NOMO-1 treated with dmso at 0.1 percent for 144 hours (cell line): ENCODE results near the gene RGL4.
"Not testable (repeated sequence)": the region's sequence is repeated elsewhere in the genome, so short reads cannot be mapped to it uniquely, and the experiment has no call there.

Experiments
- DNase-seq: peaks from one replicate; lab custom pipeline; 2025; ENCODE audit not compliant: unreplicated experiment; lab: John Stamatoyannopoulos, UW

The RGL4 gene

DNA sequence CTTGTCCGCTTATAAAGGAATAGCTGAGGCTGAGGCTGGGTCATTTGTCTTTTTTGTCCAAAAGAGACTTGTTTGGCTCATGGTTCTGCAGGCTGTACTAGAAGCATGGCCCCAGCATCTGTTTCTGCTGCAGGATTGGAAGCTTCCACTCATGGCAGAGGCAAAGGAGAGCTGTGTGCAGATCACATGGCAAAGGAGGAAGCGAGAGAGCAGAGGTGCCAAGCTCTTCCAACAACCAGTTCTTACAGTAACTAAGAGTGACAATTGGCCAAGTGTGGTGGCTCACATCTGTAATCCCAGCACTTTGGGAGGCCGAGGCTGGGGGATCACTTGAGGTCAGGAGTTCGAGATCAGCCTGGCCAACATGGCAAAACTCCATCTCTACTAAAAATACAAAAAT is 37.3 kb downstream of the RGL4 start:
- not testable (repeated sequence) for DNase-seq

DNA sequence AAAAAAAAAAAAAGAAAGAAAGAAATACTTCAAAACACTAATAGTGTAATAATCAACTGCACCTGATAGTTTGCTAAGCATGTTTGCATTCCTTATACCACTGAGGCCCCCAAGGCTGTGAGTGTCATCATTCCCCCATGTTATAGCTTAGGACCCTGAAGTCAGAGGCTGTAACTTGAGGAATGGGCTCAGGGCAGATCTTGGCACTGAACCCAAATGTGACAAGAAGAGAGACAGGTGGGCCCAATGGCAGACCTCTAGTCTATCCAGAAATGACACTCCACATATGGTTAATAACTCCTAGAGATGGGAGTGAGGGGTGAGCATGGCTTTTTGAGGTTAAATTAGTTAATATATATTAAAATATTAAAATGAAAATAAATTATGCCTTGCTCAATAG is 46.9 kb downstream of the RGL4 start:
- DNase-seq: no peak

DNA sequence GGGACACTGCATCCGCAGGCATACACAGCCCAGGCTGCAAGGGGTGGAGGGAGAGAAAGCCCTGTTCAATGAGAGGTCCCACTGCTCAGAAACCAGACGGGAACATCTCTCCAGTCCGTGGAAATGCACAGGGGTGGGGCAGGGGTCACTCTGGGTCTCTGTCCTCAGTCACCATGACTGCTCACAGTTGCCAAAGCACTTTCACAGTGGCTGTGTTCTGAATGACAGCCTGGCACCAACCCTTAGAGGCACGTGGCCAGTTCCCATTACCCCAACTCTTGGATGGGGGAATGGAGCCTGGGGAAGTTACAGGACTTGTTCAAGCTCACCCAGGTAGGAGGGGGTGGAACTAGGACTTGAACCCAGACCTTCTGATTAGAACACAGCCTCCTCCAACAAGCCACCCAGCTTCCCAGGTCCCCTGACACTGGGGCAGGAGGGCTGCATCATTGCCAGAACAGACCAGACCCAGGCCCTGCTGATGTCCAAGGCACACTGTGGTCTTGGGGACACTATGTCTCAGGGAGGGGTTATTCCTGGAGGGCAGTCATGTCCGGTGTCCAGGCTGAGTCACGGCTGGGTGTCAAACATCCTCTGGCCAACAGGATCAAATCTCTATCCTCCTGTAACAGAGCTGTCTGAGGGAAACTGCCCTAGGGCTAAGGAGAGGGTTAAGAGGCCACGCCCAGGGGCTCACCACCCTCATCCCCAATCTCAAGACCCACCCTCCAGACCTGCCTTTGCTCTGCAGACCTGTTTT is 51.9 kb downstream of the RGL4 start:
- DNase-seq: no peak

DNA sequence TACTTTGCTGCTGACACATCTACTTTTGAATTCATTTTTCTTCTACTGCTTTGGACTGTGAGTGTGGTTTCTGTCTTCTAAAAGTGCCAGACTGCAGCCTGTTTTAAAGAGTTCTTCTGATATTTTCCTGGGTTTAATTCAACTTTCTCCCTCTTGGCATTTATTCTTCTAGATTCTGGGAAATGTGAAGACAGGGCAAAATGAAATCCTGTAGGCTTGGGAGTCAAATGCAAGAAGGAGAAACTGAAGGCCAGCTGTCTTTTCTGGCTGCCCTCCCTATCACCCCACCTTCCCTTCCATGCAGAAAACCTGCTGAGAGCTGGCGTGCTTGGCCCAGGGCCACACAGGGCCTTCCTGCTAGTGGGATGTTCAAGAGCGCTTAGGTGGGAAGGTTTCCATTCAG is 52.5 kb downstream of the RGL4 start:
- no peak for DNase-seq

DNA sequence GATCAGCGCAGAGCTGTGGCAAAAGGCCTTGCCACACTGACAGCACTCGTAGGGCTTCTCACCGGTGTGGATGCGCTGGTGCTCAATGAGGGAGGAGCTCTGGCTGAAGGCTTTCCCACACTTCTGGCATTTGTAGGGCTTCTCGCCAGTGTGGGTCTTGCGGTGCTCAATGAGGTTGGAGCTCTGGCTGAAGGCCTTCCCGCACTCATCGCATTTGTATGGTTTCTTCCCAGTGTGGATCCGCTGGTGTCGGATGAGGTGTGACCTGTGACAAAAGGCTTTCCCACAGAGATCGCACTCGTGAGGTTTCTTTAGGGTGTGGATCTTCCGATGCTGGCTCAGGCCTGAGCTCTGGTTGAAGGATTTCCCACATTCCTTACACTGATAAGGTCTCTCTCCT is 53.2 kb downstream of the RGL4 start:
- no peak for DNase-seq

DNA sequence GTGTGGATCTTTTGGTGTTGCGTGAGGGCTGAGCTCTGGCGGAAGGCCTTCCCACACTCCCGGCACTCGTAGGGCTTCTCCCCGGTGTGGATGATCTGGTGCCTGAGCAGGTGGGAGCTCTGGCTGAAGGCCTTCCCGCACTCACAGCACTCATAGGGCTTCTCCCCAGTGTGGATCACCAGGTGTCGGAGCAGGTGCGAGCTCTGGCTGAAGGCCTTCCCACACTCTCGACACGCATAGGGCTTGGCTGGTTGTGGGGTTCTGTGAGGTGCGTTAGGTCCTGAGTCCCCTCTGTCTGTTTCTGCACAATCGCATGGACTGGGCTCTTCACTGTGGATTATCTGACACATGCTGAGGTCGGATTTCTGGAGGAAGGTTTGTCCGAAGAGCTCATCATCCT is 53.7 kb downstream of the RGL4 start:
- no peak for DNase-seq

DNA sequence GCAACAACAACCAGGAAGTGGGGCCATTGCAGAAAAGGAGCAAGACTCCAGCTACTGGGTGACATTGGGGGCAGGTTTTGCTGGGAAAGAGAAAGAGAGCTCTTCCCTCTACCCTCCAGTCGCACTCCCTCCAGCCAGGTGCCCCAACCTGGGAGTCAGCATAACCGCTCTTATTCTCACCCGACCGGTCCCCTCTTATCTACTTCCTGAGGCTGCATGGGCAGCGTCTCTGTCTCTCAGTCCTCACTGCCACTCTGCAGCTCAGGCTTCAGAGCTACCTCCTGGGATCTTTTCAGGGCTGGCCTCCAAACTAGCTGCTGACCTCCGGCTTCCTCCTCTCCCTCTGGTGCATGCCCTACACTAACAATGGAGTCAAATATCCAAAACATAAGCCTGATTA is 55.0 kb downstream of the RGL4 start:
- DNase-seq: no peak
